GM12872 (cell line): ENCODE measurements around the gene AADACL2.

ENCODE experiments used
- TF ChIP-seq, protein P1 (sequence below): IDR thresholded peaks from 3 replicates; pipeline ENCODE4 v1.5.1; 2011; ENCODE audit warnings: low read depth, mild to moderate bottlenecking, low read length, moderate library complexity; ENCODE audit not compliant: insufficient read depth

Gene AADACL2

DNA sequence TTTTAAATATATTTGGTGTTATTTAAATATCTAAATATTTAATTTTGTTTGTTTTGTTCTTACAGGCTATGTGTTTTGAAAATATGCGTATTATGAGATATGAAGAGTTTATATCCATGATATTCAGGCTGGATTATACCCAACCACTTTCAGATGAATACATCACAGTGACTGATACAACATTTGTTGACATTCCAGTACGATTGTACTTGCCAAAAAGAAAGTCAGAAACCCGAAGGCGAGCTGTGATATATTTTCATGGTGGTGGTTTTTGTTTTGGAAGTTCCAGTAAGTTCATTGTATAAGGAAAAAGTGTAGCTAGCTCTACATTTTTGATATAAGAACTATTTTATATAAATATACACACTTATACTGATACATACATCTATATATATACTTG, 6.9 kb downstream of the AADACL2 start:
- TF ChIP-seq, protein P1, sequence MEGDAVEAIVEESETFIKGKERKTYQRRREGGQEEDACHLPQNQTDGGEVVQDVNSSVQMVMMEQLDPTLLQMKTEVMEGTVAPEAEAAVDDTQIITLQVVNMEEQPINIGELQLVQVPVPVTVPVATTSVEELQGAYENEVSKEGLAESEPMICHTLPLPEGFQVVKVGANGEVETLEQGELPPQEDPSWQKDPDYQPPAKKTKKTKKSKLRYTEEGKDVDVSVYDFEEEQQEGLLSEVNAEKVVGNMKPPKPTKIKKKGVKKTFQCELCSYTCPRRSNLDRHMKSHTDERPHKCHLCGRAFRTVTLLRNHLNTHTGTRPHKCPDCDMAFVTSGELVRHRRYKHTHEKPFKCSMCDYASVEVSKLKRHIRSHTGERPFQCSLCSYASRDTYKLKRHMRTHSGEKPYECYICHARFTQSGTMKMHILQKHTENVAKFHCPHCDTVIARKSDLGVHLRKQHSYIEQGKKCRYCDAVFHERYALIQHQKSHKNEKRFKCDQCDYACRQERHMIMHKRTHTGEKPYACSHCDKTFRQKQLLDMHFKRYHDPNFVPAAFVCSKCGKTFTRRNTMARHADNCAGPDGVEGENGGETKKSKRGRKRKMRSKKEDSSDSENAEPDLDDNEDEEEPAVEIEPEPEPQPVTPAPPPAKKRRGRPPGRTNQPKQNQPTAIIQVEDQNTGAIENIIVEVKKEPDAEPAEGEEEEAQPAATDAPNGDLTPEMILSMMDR, result no peak

DNA sequence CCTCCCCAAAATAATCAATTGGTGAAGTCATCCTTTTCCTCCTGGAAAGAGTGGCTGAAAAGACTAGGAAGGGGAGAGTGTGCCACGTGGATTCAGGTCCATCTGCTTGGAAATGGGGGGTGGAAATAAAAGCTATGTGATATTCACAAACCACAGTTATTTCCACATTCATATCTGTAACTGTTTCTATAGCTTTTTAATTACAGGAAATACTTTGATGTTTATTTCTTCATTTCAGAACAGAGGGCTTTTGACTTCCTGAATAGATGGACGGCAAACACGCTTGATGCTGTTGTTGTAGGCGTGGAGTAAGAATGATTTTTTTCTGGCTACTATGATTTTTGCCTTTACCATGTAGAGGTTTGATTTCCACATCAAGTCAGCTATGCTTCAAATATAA, 10.1 kb downstream of the AADACL2 start:
- TF ChIP-seq, protein P1, result no peak

DNA sequence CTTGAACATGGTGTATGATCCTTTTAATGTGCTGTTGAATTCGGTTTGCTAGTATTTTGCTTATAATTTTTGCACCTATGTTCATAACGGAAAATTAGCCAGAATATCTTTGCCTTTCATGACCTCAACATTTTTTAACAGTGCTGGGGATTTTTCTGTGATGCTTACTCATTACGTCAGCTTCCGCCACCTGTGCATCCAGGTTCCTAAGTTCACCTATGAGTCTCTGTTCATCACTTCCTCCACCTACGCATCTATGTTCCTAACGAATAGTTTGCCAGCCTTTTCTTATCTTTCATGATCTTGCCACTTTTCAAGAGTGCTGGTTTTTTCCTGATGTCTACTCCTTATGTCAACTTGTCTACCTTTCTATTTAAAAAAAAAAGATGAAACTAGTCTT, 16.5 kb downstream of the AADACL2 start:
- TF ChIP-seq, protein P1, result no peak

DNA sequence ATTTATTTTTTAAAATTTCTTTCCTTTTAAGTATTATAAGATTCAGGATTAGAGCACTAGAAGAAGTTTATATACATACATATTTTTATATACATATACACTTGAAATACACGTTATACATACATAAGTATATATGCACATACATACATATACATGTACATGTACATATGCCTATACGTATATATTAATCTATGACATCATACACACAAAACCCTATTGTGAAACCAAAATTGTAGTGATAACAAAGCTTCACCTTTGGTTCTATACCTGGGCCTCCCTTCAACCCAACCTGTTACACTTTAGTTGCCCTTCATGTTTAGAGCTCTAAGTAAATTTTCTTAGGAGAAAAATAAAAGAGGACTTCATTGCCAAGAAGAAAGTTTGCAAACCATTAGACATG, 17.0 kb downstream of the AADACL2 start:
- TF ChIP-seq, protein P1, result no peak

DNA sequence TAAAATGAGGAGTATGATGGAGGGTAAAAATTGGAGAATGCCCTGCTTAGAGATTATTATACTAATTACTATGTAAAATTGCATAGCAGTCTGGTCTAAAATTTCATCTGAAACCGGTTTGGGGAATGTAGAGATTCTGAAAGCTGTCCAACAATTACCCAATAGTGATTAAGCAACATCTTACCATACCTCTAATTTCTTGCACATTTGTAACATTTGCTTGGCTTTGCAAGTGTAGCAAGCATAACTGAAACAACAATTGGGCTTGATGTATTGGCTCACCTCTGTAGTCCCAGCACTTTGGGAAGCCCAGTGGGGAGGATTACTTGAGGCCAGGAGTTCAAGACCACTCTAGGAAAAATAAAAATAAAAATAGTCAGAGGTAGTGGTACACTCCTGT, 17.4 kb downstream of the AADACL2 start:
- TF ChIP-seq, protein P1, result no peak

DNA sequence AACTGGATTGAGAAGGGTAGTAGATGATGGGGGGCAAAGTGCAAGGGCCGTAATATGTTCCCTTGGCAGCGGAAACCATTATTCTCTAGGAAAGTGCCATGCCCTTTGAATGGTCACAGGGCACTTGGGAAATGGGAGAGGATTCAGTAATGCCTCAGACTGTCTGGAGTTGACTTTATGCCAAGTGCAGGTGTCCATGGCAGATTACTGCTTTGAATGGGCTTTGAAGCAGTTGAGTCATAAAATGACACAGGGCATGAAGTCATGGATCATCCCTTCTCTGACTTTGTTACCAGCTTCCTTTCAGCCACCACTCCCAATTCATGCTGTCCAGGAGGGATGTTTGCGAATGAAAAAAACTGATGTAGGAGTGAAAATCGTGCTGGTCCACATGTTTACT, 20.1 kb downstream of the AADACL2 start:
- TF ChIP-seq, protein P1, result no peak

DNA sequence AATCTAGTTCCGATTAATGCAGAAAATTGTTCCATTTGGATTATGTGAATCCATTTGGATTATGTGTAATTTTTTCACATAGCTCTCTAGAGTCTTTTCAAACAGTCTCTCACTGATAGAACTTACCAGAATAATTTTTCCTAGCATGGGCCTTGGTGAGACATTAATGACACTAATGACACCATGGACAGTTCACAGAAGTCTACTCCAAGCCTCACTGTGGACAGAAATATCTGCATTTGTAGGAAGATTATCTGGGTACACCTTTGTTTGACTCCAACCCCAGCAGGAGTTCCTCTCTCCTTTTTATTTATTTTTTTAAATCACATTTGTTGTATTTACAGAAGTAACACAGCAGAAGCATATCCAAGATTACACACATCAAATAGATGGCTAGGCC, 27.9 kb downstream of the AADACL2 start:
- TF ChIP-seq, protein P1, result no peak

DNA sequence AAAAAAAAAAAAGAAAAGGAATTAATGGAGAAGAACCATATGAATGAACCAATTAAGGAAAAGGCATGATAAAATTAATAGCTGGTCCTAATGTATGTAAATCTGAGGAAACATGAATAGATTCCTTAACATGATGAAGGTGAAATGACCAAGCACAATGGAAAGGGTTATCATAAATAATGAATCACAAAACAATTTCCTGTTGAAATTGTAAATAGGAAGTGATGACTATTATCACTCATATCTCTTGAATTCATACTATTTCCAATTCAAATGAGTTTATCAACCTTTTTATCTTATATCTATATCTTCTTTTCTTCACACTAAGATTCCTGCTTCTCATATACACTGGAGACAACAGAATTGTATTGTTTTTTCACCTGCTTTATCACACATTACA, 32.0 kb downstream of the AADACL2 start:
- TF ChIP-seq, protein P1, result no peak
